Ovary (tissue), 9 donors: ENCODE measurements around the gene ZPBP2. TPM values are rescaled to one million over a fixed set of nuclear protein-coding genes. Genes with fewer than 3 reads are reported as not detected.

ENCODE experiments used
- DNase-seq, 5 donors: peaks; one replicate each; pipeline ENCODE4 v3.0.0-alpha.2; 2019 to 2020
- H3K27ac ChIP-seq, 2 donors: fragments of 200-600 bp; one replicate each; pipeline versions ENCODE4 v1.5.1 to v1.8.0; 2019 to 2022
- H3K27me3 ChIP-seq: fragments of 200-600 bp; one replicate; pipeline ENCODE4 v1.8.0; 2022
- H3K36me3 ChIP-seq: fragments of 200-600 bp; sonication (generic); one replicate; pipeline ENCODE4 v1.5.1; 2019
- H3K4me1 ChIP-seq: one replicate; pipeline ENCODE4 v1.8.1; 2013; ENCODE audit warnings: mild to moderate bottlenecking, moderate library complexity; ENCODE audit not compliant: insufficient read depth
- H3K4me3 ChIP-seq: fragments of 200-600 bp; sonication (generic); one replicate; pipeline ENCODE4 v1.5.1; 2017
- H3K9me3 ChIP-seq, 2 donors: fragments of 200-600 bp in 1 of 2; sonication (generic) in 1 of 2; one replicate each; pipeline versions ENCODE4 v1.5.1 to v1.8.1; 2013 to 2019; ENCODE audit warnings: mild to moderate bottlenecking in 1 of 2, moderate library complexity in 1 of 2
- CTCF ChIP-seq, 3 donors: fragments of 450-650 bp in 2 of 3; fragments of 200-600 bp in 1 of 3; IDR thresholded peaks; one replicate each; pipeline versions ENCODE4 v1.5.1 to v1.8.0; 2016 to 2022; ENCODE audit warnings: antibody characterized with exemption in 3 of 3, mild to moderate bottlenecking in 1 of 3
- EP300 ChIP-seq: sonication (generic); formaldehyde crosslinking; IDR thresholded peaks from one replicate; pipeline ENCODE4 v1.6.1; 2017; ENCODE audit warnings: antibody characterized with exemption
- POLR2A ChIP-seq: fragments of 450-650 bp; IDR thresholded peaks from one replicate; pipeline ENCODE4 v1.6.1; 2017; ENCODE audit warnings: antibody characterized with exemption, mild to moderate bottlenecking, moderate library complexity
- WGBS, 3 donors: extraction: QIAGEN DNeasy Blood & Tissue Kit in 1 of 3; methylation state at CpG; one replicate each; pipeline versions ENCODE4 v1.1.5 to v1.1.7; 2013 to 2017; 5-methylcytosine and 5-hydroxymethylcytosine counted together
- intact Hi-C, 4 donors: fragments of 100-400 bp; cut with DNase I; formaldehyde crosslinking; loops; one replicate each; pipeline versions ENCODE4 v1.11.0 to v1.15.1; 2022 to 2023
- polyA plus RNA-seq, 2 donors: library from polyadenylated mRNA; stranded (reverse); fragments of 200-250 nt in 1 of 2; fragments of 350-450 nt in 1 of 2; fragmentation: Illumina TruSeq in 1 of 2; extraction: RNeasy Lipid Tissue Mini Kit (QIAGEN cat#74804) in 1 of 2; gene quantifications; one replicate each; pipeline ENCODE4 v1.2.3, GENCODE V29; 2013 to 2014
- total RNA-seq, 7 donors: library from RNA; depleted of rRNA in 2 of 7; stranded (reverse); fragments of >200 nt in 2 of 7; fragmentation: NEBNext Ultra II Directional in 3 of 7; extraction: Animal tissue kit (Norgen Biotek cat#: 25700) in 3 of 7; gene quantifications; one replicate each; pipeline versions ENCODE4 v1.1.0 to v1.2.4, GENCODE V29; 2016 to 2023
- donor health status: DM: no; HTN: no; CAD: no; lungs with moderate emphysema.
- donor health status: DM: no; HTN: no; CAD: no.
- donor health status: Bipolar disorder and iron deficiency.
- donor health status: DM: yes; HTN: yes; CAD: no.
- donor health status: DM: no; HTN: no; CAD: no.
- donor health status: DM: yes; HTN: yes; CAD: no.

ZPBP2 gene
- total and polyA plus RNA-seq, 9 donors, result not detected

DNA sequence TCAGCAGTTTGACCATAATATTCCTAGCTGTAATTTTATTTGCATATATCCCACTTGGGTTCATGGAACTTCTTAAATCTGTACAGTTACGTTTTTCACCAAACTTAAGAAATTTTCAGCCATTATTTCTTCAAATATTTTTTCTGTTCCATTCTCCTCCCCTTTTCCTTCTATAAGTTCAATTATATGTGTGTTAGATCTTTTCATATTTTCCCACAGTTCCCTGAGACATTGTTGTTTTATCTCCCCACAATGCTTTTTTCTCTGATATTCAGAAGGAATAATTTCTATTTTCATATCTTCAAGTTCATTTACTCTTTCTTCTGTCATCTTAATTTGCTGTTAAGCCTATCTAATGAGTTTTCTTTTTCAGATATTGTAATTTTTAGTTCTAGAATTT, 29.9 kb upstream of the ZPBP2 start:
- Histone ChIP-seq H3K4me3 (no peak overlapping the region), H3K27ac (no peak overlapping the region), H3K4me1 (no peaks in the 10 kb centered on the region), H3K9me3 (peaks cover 0 to 4% of the 10 kb centered on the region in 2 donors), H3K36me3 (no peaks in the 10 kb centered on the region), H3K27me3 (no peaks in the 10 kb centered on the region)
- TF ChIP-seq CTCF (IDR thresholded peaks at IDR 0.05) (no peak), EP300 (no peak), POLR2A (no peak)
- intact Hi-C loops, result no loop called here
- no peak for DNase-seq
- 72 to 94% (median 78%) methylated on average over 1 of the region's 1 CpG for WGBS, 3 donors

- DNase-seq, result no peak
- Histone ChIP-seq H3K36me3 (no peaks in the 10 kb centered on the region), H3K27me3 (no peaks in the 10 kb centered on the region), H3K9me3 (peaks cover 0 to 4% of the 10 kb centered on the region in 2 donors), H3K27ac (no peak overlapping the region), H3K4me3 (no peak overlapping the region), H3K4me1 (no peaks in the 10 kb centered on the region)
- TF ChIP-seq POLR2A, result no peak
- TF ChIP-seq EP300, result no peak
- WGBS, 3 donors, result 64 to 78% (median 65%) methylated on average over 1 of the region's 1 CpG
- intact Hi-C loops, result no loop called here
These were observed 29.2 kb upstream of the ZPBP2 start for GRCh38 chr17:39838784-39839183.

- Histone ChIP-seq H3K4me3 (no peak overlapping the region), H3K4me1 (no peaks in the 10 kb centered on the region), H3K27me3 (no peaks in the 10 kb centered on the region), H3K9me3 (peaks cover 0 to 4% of the 10 kb centered on the region in 2 donors), H3K36me3 (no peaks in the 10 kb centered on the region), H3K27ac (no peak overlapping the region)
- DNase-seq, result no peak
- 68 to 90% (median 68%) methylated on average over 2 of the region's 2 CpGs for WGBS, 3 donors
- intact Hi-C loops, result no loop called here
- TF ChIP-seq POLR2A (no peak), EP300 (no peak), CTCF (IDR thresholded peaks at IDR 0.05) (no peak)
These were observed 26.8 kb upstream of the ZPBP2 start for GRCh38 chr17:39841134-39841683.

DNA sequence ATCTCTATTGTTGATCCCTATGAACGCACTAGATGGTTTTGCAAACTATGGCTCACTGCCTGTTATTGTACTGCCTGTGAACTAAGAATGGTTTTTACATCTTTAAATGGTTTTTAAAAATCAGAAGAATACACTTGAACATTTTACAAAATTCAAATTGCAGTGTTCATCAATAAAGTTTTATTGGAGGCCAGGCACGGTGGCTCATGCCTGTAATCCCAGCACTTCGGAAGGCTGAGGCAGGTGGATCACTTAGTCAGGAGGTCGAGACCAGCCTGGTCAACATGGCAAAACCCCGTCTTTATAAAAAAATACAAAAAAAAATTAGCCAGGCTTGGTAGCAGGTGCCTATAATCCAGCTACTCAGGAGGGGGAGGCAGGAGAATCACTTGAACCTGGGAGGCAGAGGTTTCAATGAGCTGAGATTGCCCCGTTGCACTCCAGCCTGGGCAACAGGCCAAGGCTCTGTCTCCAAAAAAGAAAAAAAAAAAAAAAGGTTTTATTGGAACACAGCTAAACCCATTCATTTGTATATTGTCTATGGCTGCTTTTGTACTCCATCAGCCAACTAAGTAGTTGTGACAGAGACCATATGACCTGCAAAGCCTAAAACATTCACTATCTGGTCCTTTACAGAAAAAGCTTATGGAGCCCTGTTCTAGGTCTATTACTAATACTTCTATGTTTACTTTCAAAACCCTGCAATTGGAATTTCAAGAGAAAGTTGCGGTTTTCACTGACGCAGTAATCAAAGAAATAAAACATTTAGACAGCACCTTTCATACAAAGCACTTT, 22.8 kb upstream of the ZPBP2 start:
- DNase-seq, result no peak
- Histone ChIP-seq H3K27me3 (no peaks in the 10 kb centered on the region), H3K9me3 (no peaks in the 10 kb centered on the region), H3K27ac (no peak overlapping the region), H3K36me3 (no peaks in the 10 kb centered on the region), H3K4me3 (no peak overlapping the region), H3K4me1 (no peaks in the 10 kb centered on the region)
- WGBS, 3 donors, result 68 to 71% (median 71%) methylated on average over 8 of the region's 8 CpGs
- intact Hi-C loops, result no loop called here
- TF ChIP-seq POLR2A (no peak), CTCF (IDR thresholded peaks at IDR 0.05) (no peak), EP300 (no peak)

GRCh38 chr17:39846205-39846604, 21.8 kb upstream of the ZPBP2 start:
- no peak for DNase-seq
- intact Hi-C loops, result no loop called here
- Histone ChIP-seq H3K27me3 (no peaks in the 10 kb centered on the region), H3K4me1 (no peaks in the 10 kb centered on the region), H3K9me3 (no peaks in the 10 kb centered on the region), H3K27ac (no peak overlapping the region), H3K36me3 (no peaks in the 10 kb centered on the region), H3K4me3 (no peak overlapping the region)
- WGBS, 3 donors, result 69 to 79% (median 73%) methylated on average over 4 of the region's 4 CpGs
- TF ChIP-seq POLR2A (no peak), EP300 (no peak), CTCF (IDR thresholded peaks at IDR 0.05) (no peak)
